CD4-positive, alpha-beta T cell treated with Interleukin-2 at 100 ng/mL for 4 hours (primary cell): ENCODE measurements around the gene UTY.
"Not testable (repeated sequence)": the region's sequence is repeated elsewhere in the genome, so short reads cannot be mapped to it uniquely, and the experiment has no call there.

ENCODE experiments used
- DNase-seq: peaks from one replicate; pipeline ENCODE4 v3.0.0-alpha.2; 2020; ENCODE audit warnings: low spot score

UTY gene

DNA sequence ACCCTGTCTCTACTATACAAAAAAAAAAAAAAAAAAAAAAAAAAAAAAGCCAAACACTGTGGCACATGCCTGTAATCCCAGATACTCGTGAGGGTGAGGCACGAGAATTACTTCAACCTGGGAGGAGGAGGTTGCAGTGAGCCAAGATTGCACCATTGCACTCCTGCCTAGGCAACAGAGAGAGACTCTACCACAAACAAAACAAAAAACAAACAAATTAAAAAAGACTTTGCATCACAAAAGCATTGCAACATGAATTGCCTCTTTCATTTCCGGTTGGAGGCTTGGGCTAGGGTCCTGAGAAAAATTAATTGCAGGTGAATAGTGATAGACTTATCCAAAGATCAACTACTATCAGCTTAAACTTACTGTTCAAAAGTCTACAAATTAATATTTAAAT, 180.4 kb downstream of the UTY start:
- DNase-seq, result no peak

DNA sequence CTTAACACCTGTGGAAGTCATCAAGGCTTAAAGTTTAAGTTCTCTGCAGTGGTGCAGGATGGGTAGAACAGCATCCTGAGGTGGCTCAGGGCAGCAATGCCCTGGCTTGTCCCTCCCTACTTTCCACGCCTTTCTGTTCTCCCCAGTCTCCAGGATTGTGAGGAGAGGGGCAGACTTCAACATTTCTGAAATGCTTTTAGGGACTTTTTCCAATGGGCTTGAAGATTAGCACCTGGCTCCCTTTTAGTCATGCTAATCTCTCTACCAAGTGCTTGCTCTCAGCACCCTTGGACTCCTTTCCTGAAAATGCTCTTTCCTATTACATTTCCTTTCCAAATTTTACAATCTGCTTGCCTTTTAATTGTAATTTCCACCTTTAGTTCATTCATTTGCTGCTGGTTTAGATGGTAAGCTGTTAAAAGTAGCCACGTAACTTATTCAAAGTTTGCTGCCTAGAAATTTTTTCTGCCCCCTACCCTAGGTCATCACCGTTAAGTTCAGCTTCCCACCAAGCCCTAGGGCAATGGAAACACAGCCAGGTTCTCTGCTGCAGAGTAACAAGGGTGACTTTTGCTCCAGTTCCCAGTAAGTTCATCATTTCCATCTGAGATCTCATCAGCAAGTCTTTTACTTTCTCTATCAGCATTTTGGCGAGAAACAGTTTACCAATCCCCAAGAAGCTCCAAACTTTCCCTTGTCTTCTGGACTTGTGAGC, 183.5 kb downstream of the UTY start:
- no peak for DNase-seq

DNA sequence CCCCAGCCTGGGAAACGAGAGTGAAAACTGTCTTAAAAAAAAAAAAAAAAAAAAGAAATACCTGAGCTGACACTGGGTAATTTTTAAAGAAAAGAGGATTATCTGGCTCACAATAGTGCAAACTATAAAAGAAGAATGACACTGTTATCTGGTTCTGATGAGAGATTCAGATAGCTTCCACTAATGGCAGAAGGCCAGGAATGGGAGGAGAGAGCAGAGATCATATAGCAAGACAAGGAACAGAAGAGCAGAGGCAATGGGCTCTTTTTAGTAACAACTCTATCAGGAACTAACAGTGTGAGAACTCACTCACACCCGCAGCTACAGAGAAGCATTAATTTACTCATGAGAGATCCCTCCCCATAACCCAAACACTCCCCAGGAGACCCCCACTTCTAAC, 184.8 kb downstream of the UTY start:
- no peak for DNase-seq

DNA sequence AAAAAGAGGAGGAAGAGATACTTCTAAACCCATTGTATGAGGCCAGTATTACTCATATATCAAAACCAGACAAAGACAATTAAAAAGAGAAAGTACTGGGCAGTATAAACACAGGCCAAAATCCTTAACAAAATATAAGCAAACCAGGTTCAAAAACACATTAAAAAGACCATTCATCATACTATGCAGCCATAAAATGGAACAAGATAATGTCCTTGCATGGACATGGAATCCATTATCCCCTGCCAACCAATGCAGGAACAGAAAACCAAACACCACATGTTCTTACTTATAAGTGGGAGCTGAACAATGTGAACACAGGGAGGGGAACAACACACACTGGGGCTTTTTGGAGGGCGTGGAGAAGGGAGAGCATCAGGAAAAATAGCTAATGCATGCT, 188.6 kb downstream of the UTY start:
- DNase-seq, result no peak

DNA sequence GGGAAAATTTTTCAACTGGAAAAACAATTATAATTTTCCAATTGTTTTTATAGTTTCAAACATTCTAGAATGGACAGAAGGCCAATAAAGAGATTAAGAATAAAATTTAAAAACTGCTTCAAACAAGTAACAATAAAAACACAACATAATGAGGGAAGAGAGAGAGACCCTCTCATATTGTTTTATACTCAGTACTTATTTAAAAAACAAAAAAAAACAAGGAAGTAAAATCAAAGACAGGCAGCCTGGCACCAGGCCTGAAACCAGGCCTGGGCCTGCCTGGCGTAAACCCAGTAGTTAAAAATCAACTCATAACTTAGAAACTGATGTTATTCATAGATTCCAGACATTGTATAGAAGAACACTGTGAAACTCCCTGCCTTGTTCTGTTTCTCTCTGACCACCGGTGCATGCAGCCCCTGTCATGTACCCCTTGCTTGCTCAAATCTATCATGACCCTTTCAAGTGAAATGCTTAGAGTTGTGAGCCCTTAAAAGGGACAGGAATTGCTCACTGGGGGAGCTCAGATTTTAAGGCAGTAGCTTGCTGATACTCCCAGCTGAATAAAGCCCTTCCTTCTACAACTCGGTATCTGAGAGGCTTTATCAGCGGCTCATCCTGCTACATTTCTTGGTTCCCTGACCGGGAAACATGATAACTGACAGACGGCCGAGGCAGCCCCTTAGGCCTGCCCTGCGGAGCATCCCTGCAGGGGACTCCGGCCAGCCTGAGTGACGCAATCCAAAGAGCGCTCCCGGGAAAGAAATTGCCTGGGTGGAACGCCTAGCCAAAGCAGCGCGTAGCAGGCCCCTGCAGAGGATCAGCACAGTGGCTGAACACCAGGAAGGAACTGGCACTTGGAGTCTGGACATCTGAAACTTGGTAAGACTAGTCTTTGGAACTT, 197.4 kb downstream of the UTY start:
- DNase-seq, result not testable (repeated sequence)

DNA sequence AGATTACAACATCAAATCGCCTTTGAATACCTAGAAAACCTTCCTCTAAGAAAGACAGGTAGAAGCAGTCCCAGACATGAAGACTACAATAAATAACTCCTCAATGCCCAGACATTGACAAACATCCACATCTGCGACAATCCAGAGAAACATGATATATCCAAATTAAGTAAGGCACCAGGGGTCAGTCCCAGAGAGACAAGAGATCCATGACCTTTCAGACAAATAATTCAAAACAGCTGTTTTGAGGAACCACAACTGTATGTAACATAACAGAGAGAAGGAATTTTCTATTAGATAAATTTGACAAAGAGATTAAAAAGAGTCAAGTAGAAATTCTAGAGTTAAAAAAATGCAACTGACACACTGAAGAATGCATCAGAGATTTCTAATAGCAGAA, 200.3 kb downstream of the UTY start:
- no peak for DNase-seq

DNA sequence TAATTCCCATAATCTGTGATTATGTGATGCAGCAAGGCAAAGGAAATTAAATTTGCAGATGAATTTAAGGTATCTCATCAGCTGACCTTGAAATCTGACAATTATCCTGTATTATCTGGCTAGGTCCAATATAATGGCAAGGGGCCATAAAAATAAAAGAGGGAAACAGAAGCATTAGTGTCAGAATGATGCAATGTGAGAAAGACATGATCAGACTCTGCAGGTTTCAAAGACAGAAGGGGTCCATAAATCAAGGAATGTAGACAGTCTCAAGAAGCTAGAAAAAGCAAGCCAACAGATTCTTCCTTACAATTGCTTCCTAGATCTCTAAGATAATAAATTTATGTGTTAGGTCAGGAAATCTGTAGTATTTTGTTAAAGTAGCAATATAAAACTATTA, 208.1 kb downstream of the UTY start:
- no peak for DNase-seq

DNA sequence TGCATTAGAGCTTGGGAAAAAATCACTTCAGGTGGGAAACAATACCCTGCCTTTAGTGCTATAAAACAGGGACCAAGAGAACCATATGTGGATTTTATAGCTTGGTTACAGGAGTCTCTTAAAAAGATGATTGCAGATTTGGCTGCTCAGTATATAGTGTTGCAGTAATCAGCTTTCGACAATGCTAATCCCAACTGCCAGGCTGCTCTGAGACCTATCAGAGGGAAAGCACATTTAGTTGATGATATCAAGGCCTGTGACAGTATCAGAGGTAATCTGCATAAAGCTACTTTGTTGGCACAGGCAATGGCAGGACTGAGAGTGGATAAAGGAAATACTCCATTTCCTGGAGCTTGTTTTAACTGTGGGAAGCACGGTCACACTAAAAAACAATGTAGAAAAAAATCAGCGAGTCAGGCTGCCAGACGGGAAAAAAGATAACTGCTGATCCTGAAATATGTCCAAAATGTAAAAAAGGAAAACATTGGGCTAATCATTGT, 225.8 kb downstream of the UTY start:
- DNase-seq, result not testable (repeated sequence)

DNA sequence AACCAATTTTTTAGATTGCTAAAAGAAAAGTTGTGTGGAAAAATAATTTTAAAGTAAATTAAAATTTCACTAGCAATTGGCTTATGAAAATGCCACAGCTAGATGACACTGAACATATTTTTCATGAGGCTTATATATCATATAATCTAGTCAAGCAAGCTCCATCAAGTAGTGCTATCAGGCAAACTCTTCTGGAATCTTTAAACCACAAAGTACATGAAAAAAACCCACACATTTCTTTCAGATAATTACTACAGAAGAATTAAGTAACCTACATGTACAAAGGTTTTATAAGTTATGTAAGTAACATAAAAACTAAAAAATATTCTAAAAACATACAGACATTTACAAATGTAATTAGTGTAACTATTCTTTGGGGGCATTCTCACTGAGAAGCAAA, 229.4 kb downstream of the UTY start:
- DNase-seq, result no peak

DNA sequence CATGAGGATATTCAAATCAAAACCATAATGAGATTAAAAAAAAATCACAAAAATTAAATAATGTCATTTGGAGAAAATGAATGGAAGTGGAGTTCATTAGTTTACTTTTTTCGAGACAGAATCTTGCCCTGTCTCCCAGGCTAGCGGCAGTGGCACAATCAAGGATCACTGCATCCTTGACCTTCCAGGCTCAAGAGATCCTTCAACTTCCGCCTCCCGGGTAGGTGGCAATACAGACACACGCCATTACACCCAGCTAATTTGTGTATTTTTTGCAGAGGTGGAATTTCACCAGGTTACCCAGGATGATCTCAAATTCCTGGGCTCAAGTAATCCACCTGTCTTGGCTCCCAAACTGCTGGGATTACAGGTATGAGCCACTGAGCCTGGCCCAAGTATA, 236.1 kb downstream of the UTY start:
- no peak for DNase-seq

DNA sequence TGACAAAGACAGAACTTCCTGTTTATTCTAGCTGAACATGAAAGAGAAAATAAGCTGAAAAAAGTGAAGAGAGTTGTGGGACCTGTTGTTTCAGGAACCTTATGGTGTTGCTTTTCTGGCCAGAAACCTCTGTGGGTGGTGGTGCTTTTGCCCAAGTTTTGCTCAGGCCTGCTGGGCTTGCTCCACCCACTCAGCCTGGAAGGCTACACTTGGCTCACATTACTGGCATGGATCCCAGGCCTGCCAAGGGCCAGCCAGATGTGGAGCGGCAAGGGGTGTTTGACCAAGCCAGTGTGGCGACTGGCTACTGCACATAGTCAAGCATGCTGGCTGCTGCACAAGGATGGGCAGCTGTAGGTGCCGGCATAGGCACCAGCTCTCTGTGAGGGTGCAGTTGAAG, 245.9 kb downstream of the UTY start:
- DNase-seq, result no peak

DNA sequence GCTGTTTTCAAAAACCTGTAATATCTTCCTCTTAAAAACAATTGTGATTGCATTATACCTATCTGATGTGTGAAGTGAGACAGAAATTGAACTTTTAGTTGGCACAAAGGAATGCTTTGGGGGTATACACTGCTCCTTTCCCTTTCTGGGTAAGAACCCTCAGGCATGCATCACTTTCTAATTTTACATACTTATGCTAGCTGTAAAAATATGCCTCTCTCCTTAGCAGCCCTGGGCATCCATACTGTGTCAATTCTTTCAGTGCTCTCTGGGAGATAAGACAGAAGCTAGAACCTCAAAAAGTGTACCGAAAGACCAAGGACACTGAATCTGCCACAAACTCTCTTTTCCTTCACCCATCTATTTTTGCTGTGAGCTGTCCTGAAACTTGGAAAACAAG, 246.7 kb downstream of the UTY start:
- no peak for DNase-seq

DNA sequence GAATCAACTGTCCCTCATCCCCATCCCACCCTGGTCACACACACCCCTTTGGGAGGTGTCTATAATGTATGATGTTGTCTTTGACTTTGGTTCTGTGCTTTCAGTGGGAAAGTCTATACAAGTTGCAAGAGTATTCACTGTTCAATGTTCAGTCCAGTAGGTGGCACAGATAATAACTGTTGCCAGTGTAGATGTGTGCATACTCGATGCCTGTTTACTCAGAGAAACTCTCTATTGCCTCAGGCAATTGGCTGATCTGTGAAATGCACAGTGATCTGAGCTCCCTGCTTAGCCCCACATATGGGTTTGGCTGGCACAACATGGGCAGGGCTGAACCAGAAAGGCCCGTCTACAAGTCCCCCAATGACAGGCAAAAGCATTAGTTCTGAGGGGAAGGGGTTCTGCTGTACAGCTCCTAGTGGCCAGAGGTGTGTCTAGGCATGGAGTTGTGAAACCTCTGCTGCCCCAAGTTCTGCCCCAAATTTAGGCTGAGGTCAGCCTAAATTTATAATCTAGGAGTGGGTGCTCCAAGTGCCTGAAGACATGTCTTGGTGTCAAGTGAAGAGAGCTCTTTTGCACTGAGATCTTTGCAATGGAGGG, 252.4 kb downstream of the UTY start:
- no peak for DNase-seq

DNA sequence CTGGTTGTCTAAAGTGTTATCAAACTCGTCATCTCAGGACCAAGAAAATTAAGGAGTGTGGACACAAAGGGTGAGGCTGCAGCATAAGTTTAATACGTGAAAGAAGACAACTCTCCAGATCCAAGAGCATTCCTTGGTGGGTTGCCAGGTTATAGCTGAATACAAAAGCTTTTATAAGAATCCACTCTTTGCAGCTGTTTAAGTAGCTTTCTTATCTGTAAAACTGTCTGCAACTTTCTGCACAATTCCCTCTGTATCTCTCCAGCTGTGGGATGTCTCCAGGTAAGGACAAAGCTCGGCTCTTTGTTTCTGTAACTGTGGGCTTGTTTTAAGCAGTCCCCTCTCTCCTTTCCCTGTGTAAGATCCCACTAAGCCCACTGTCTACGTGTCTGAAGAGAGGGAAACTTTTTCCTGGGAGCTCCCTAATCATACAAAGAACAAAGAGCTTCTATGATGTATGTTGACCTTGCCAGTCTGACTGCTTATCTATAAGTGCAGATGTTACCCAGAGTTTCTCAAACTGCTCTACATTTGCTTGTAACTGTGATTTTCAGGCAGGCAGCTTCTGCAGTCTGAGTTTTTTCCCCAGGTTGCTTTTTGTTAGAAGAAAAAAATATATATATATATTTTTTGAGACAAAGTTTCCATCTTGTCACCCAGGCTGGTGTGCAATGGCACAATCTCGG, 268.7 kb downstream of the UTY start:
- no peak for DNase-seq

DNA sequence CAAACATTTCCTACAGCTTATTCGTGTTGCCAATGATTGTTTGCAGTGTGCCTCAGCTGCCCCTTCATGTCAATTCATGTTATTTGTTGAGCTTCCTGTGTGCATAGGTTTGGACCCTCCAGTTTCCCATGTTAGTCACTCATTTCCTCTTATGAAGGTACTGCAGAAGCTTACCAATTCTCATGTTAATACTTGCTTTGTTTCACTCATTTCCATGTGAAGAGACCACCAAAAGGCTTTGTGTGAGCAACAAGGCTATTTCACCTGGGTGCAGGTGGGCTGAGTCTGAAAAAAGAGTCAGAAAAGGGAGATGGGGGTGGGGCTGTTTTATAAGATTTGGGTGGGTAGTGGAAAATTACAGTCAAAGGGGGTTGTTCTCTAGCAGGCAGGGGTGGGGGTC, 274.6 kb downstream of the UTY start:
- DNase-seq, result no peak
